Stomach smooth muscle (tissue), 2 donors: Measurements from ENCODE around the gene QRICH1.

Experiments used
- H3K27ac ChIP-seq: one replicate; pipeline ENCODE4 v1.7.0; 2013; ENCODE audit warnings: mild to moderate bottlenecking, low read length, inconsistent platforms
- H3K27me3 ChIP-seq, 2 donors: one replicate each; pipeline ENCODE4 v1.7.0; 2013; ENCODE audit warnings: low read length in 2 of 2; ENCODE audit not compliant: insufficient read depth in 2 of 2, control insufficient read depth in 1 of 2
- H3K36me3 ChIP-seq, 2 donors: one replicate each; pipeline ENCODE4 v1.7.0; 2013; ENCODE audit warnings: low read length in 2 of 2; ENCODE audit not compliant: control insufficient read depth in 2 of 2, insufficient read depth in 2 of 2
- H3K4me1 ChIP-seq: one replicate; pipeline ENCODE4 v1.7.0; 2013; ENCODE audit warnings: low read length; ENCODE audit not compliant: control insufficient read depth, insufficient read depth
- H3K4me3 ChIP-seq, 2 donors: one replicate each; pipeline ENCODE4 v1.7.0; 2013; ENCODE audit warnings: low read length in 2 of 2
- H3K9ac ChIP-seq, 2 donors: one replicate each; pipeline ENCODE4 v1.7.0; 2013; ENCODE audit warnings: low read length in 2 of 2, mild to moderate bottlenecking in 1 of 2
- H3K9me3 ChIP-seq, 2 donors: one replicate each; pipeline ENCODE4 v1.7.0; 2013; ENCODE audit warnings: low read length in 2 of 2; ENCODE audit not compliant: control insufficient read depth in 2 of 2
- donor health status: healthy.
- donor health status: Pancreatic carcinoma.

QRICH1 gene

DNA sequence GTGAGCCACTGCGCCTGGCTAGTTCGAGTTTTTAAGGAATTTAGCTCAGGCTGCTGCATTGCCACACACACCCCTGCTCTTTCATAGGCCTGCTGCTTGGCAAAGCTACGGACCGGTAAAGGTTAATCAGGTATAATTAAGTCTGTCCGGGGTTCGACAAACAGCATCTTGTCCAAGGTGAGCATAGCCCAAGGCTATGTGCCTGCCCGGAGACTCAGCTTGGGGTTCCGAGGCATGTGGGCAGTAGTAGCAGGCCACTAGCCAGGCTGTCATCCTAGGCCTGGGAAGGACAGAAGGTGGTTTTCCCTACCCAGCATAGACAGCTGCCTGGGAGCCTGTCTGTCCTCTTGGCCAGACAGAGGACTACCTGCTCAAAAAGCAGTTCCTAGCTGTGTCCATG, 97.2 kb downstream of the QRICH1 start:
- H3K36me3 ChIP-seq = peaks cover 10 to 12% of the 10 kb centered on the region in 2 donors
- H3K27ac ChIP-seq = no peak overlapping the region
- H3K9ac ChIP-seq = no peak overlapping the region
- no peak overlapping the region for H3K4me3 ChIP-seq
- no peaks in the 10 kb centered on the region for H3K9me3 ChIP-seq
- H3K4me1 ChIP-seq = peaks cover 4% of the 10 kb centered on the region
- no peaks in the 10 kb centered on the region for H3K27me3 ChIP-seq

DNA sequence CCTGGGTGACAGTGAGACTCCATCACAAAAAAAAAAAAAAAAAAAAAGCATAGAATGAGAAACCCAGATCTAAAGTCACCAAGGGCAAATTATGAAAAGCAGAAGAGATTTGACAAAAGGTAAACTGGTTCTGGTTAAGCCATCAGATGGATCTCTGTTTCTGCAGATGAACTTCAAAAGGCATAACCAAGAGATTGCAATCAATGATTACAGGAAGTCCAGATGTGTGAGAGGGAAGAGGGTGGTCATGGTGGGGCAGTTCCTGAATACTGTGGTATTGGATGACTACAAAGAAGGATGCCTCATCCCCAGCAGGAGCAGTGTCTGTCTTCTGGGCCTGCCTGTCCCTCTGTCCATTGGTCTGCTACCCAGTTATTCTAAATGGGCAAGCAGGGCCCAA, 100.0 kb downstream of the QRICH1 start:
- peaks cover 27% of the 10 kb centered on the region for H3K4me1 ChIP-seq
- peaks cover 8 to 12% of the 10 kb centered on the region in 2 donors for H3K36me3 ChIP-seq
- H3K4me3 ChIP-seq = no peak overlapping the region
- no peak overlapping the region for H3K9ac ChIP-seq
- no peak overlapping the region for H3K27ac ChIP-seq
- H3K9me3 ChIP-seq = no peaks in the 10 kb centered on the region
- no peaks in the 10 kb centered on the region for H3K27me3 ChIP-seq

- peak overlapping the region; percentile 98 for H3K27ac ChIP-seq
- H3K9ac ChIP-seq = peak overlapping the region in 1 of 2 donors; percentile 78
- peaks cover 27% of the 10 kb centered on the region for H3K4me1 ChIP-seq
Observed at GRCh38 chr3:48991851-48992545, 101.9 kb downstream of the QRICH1 start.

GRCh38 chr3:48990636-48991469, 103.0 kb downstream of the QRICH1 start:
- peaks cover 6 to 16% of the 10 kb centered on the region in 2 donors for H3K36me3 ChIP-seq
- H3K9ac ChIP-seq = peak overlapping the region; percentile 78 to 85
- peaks cover 27% of the 10 kb centered on the region for H3K4me1 ChIP-seq
- H3K27ac ChIP-seq = peak overlapping the region; percentile 98
- no peaks in the 10 kb centered on the region for H3K27me3 ChIP-seq
- H3K4me3 ChIP-seq = peak overlapping the region; percentile 75 to 88
- no peaks in the 10 kb centered on the region for H3K9me3 ChIP-seq

More at GRCh38 chr3:48991851-48992545, 101.9 kb downstream of the QRICH1 start:
- Histone ChIP-seq H3K4me3 (peak overlapping the region in 1 of 2 donors; percentile 88), H3K9me3 (no peaks in the 10 kb centered on the region), H3K36me3 (peaks cover 7 to 12% of the 10 kb centered on the region in 2 donors), H3K27me3 (no peaks in the 10 kb centered on the region)

GRCh38 chr3:48989796-48990635, 103.9 kb downstream of the QRICH1 start, which contains the start of gene P4HTM:
P4HTM (plus strand) TSS chr3:48990241; CDS start chr3:48990257, 16 bp downstream.
- Histone ChIP-seq H3K4me1 (peaks cover 27% of the 10 kb centered on the region), H3K27me3 (no peaks in the 10 kb centered on the region), H3K27ac (peak within 1 kb of the TSS; percentile 98), H3K9me3 (no peaks in the 10 kb centered on the region), H3K36me3 (peaks cover 10 to 15% of the 10 kb centered on the region in 2 donors), H3K4me3 (peak within 1 kb of the TSS; percentile 75 to 88), H3K9ac (peak within 1 kb of the TSS; percentile 85 to 94)

DNA sequence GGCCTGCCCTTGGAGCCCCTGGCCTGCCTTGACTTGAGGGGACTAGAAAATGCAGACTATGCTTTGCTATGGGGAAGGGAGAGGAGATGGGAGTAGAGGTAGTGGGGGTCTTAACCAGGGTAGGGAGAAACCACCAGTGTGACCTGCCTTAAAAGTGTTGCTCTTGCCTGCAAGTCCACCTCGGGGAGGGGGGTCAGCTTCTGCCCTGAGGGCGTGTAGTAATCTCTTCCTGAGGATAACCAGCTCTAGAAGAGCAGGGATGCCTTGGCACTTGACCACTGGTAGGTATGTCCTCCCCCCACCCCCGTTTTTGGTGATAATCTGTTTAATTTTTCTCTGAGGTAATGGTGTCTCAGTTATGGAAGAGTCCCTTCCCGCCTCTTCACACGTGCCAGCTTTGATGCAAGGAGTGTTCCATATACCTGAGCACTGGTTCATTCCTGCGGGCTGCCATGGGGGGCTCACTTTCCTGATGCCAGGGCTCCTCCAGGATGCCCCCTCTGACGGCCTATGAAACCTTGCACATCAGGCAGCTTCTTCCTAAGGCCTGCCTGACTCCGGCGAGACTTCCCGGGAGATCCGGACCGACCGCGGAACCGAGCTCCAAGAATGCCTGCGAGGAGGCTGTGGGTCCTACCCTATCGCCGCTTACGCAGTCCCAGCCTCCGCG, 104.6 kb downstream of the QRICH1 start:
- Histone ChIP-seq H3K4me3 (peak overlapping the region; percentile 75 to 88), H3K9ac (peak overlapping the region; percentile 85 to 94), H3K27ac (peak overlapping the region; percentile 98), H3K27me3 (no peaks in the 10 kb centered on the region), H3K4me1 (peaks cover 27% of the 10 kb centered on the region), H3K36me3 (peaks cover 17 to 20% of the 10 kb centered on the region in 2 donors), H3K9me3 (no peaks in the 10 kb centered on the region)

- Histone ChIP-seq H3K36me3 (peaks cover 42 to 44% of the 10 kb centered on the region in 2 donors), H3K27me3 (no peaks in the 10 kb centered on the region), H3K4me3 (no peak overlapping the region), H3K9ac (peak overlapping the region in 1 of 2 donors; percentile 29), H3K9me3 (no peaks in the 10 kb centered on the region), H3K27ac (no peak overlapping the region), H3K4me1 (peaks cover 16% of the 10 kb centered on the region)
Observed at GRCh38 chr3:48985831-48986376, 108.0 kb downstream of the QRICH1 start.

- peaks cover 8% of the 10 kb centered on the region for H3K4me1 ChIP-seq
- no peaks in the 10 kb centered on the region for H3K27me3 ChIP-seq
- H3K9me3 ChIP-seq = no peaks in the 10 kb centered on the region
- H3K36me3 ChIP-seq = peaks cover 50 to 53% of the 10 kb centered on the region in 2 donors
- no peak overlapping the region for H3K9ac ChIP-seq
- H3K27ac ChIP-seq = no peak overlapping the region
- no peak overlapping the region for H3K4me3 ChIP-seq
Observed at GRCh38 chr3:48984663-48985062, 109.2 kb downstream of the QRICH1 start.

- Histone ChIP-seq H3K9ac (no peak overlapping the region), H3K36me3 (peaks cover 58 to 61% of the 10 kb centered on the region in 2 donors), H3K4me3 (no peak overlapping the region), H3K4me1 (no peaks in the 10 kb centered on the region), H3K9me3 (no peaks in the 10 kb centered on the region), H3K27ac (no peak overlapping the region), H3K27me3 (no peaks in the 10 kb centered on the region)
Observed at GRCh38 chr3:48983096-48983495, 110.8 kb downstream of the QRICH1 start.
